HepG2 (cell line): ENCODE data around the gene HSPA1B. TPM values are rescaled to one million over a fixed set of nuclear protein-coding genes. Genes with fewer than 3 reads are reported as not detected.
A peak's percentile ranks its signal among the peaks of the same experiment; 100 is the strongest.

Experiments
- ATAC-seq: fragments of 200-7000 bp; cut with Tn5 transposase; 3 replicates; pipeline ENCODE4 v1.9.1; 2020; ENCODE audit warnings: mild to moderate bottlenecking, moderate library complexity
- BruUV-seq: library from RNA; stranded (reverse); fragments of 400-500 nt; replicated peaks from 2 replicates; lab custom pipeline; 2021; lab: Mats Ljungman, UMichigan
- CTCF ChIA-PET: fragments of 300-600 bp; formaldehyde crosslinking; extraction: SDS; loops from one replicate; lab custom pipeline; 2021; ENCODE audit warnings: low total read pairs, inconsistent platforms, low intra/inter-chr PET ratio; lab: Yijun Ruan, JAX
- POLR2A ChIA-PET: fragments of 350-600 bp; sonication (Branson Sonifier 250); formaldehyde crosslinking; loops from one replicate; lab custom pipeline; 2020; ENCODE audit warnings: antibody characterized with exemption, inconsistent platforms; lab: Yijun Ruan, JAX
- DNase-seq: peaks from one replicate; pipeline ENCODE4 v3.0.0-alpha.2; 2015; ENCODE audit warnings: low spot score
- FAIRE-seq: peaks from 3 replicates; lab custom pipeline; 2011; peaks lifted over from hg19 to GRCh38; lab: Jason Lieb, UNC
- H2AFZ ChIP-seq: one replicate; pipeline ENCODE4 v1.6.1; 2011; ENCODE audit warnings: low read length, inconsistent platforms
- H3K27ac ChIP-seq: fragments of 300-600 bp; 3 replicates; pipeline ENCODE4 v1.8.0; 2011; ENCODE audit warnings: mixed run types, mild to moderate bottlenecking, mixed read lengths, low read length, inconsistent platforms; ENCODE audit not compliant: insufficient read depth; ENCODE audit errors: extremely low read length
- H3K27me3 ChIP-seq, 2 experiments: fragments of 200-600 bp in 1 of 2; 2 replicates in 1 of 2; 3 replicates in 1 of 2; pipeline versions ENCODE4 v1.6.0 to v1.8.0; 2011; ENCODE audit warnings: low read length in 2 of 2, mild to moderate bottlenecking in 2 of 2, moderate library complexity in 2 of 2, inconsistent platforms in 1 of 2; ENCODE audit not compliant: insufficient read depth in 2 of 2, control insufficient read depth in 1 of 2
- H3K36me3 ChIP-seq, 2 experiments: fragments of 200-600 bp in 1 of 2; replicated peaks in 1 of 2; 2 replicates in 1 of 2; 3 replicates in 1 of 2; pipeline versions ENCODE4 v1.5.1 to v1.8.0; 2011; ENCODE audit warnings: low read length in 2 of 2, inconsistent platforms in 1 of 2; ENCODE audit not compliant: insufficient read depth in 2 of 2, control insufficient read depth in 1 of 2
- H3K4me1 ChIP-seq: 2 replicates; pipeline ENCODE4 v1.5.1; 2012; ENCODE audit warnings: low read length, inconsistent platforms; ENCODE audit not compliant: insufficient read depth
- H3K4me2 ChIP-seq: 2 replicates; pipeline ENCODE4 v1.6.0; 2011; ENCODE audit warnings: low read depth, low read length, inconsistent platforms
- H3K4me3 ChIP-seq, 3 experiments: fragments of 200-600 bp in 1 of 3; sonication (generic), shearing (Covaris generic) in 1 of 3; replicated peaks in 1 of 3; 2 replicates each; pipeline ENCODE4 v1.5.1; 2011 to 2016; ENCODE audit warnings: low read length in 3 of 3, inconsistent platforms in 2 of 3, low read depth in 2 of 3, mild to moderate bottlenecking in 2 of 3, control low read depth in 1 of 3, mixed read lengths in 1 of 3; ENCODE audit not compliant: insufficient read depth in 1 of 3
- H3K79me2 ChIP-seq: one replicate; pipeline ENCODE4 v1.6.1; 2011; ENCODE audit warnings: low read length, inconsistent platforms; ENCODE audit not compliant: insufficient read depth
- H3K9ac ChIP-seq: 2 replicates; pipeline ENCODE4 v1.6.0; 2011; ENCODE audit warnings: mild to moderate bottlenecking, low read depth, low read length, inconsistent platforms; ENCODE audit not compliant: insufficient read depth
- H3K9me3 ChIP-seq: 2 replicates; pipeline ENCODE4 v1.5.1; 2012; ENCODE audit warnings: mild to moderate bottlenecking, low read length
- H4K20me1 ChIP-seq: 2 replicates; pipeline ENCODE4 v1.6.0; 2011; ENCODE audit warnings: inconsistent platforms, mild to moderate bottlenecking, low read length, moderate library complexity; ENCODE audit not compliant: insufficient read depth
- ETV6 ChIP-seq: sonication (generic); formaldehyde crosslinking; conservative IDR thresholded peaks from 2 replicates; pipeline ENCODE4 v1.4.0; 2020; ENCODE audit warnings: missing genetic modification reagents
- LCORL ChIP-seq, 2 experiments: fragments of 450-650 bp in 1 of 2; sonication (generic) in 1 of 2; formaldehyde crosslinking in 1 of 2; IDR thresholded peaks; 2 replicates each; pipeline versions ENCODE4 v1.5.0 to v1.6.1; 2017 to 2020; ENCODE audit warnings: antibody characterized with exemption in 1 of 2, missing genetic modification reagents in 1 of 2
- NFE2 ChIP-seq: sonication (generic); formaldehyde crosslinking; IDR thresholded peaks from 2 replicates; pipeline ENCODE4 v1.4.0; 2020; ENCODE audit warnings: missing genetic modification reagents
- PRDM10 ChIP-seq: sonication (generic); formaldehyde crosslinking; IDR thresholded peaks from 2 replicates; pipeline ENCODE4 v1.4.0; 2020; ENCODE audit warnings: low read depth, missing genetic modification reagents
- YEATS2 ChIP-seq: sonication (generic); formaldehyde crosslinking; IDR thresholded peaks from 2 replicates; pipeline ENCODE4 v1.4.0; 2020; ENCODE audit warnings: missing genetic modification reagents, borderline replicate concordance
- YEATS4 ChIP-seq: sonication (generic); formaldehyde crosslinking; IDR thresholded peaks from 2 replicates; pipeline ENCODE4 v1.4.0; 2020; ENCODE audit warnings: missing genetic modification reagents, borderline replicate concordance
- ZBTB42 ChIP-seq: sonication (generic); formaldehyde crosslinking; IDR thresholded peaks from 2 replicates; pipeline ENCODE4 v1.5.0; 2020; ENCODE audit warnings: mild to moderate bottlenecking, missing genetic modification reagents
- ZMAT3 ChIP-seq: sonication (generic); formaldehyde crosslinking; conservative IDR thresholded peaks from 2 replicates; pipeline ENCODE4 v1.7.0; 2021; ENCODE audit warnings: missing genetic modification reagents
- ZNF205 ChIP-seq: IDR thresholded peaks from 2 replicates; pipeline ENCODE4 v1.6.1; 2018; ENCODE audit warnings: missing biosample characterization, missing genetic modification reagents
- ZNF547 ChIP-seq: sonication (generic); formaldehyde crosslinking; IDR thresholded peaks from 2 replicates; pipeline ENCODE4 v1.5.1; 2020; ENCODE audit warnings: mild to moderate bottlenecking, missing genetic modification reagents
- ZNF644 ChIP-seq: IDR thresholded peaks from 2 replicates; pipeline ENCODE4 v1.6.1; 2016; ENCODE audit warnings: low read depth
- ZSCAN29 ChIP-seq: sonication (generic); formaldehyde crosslinking; conservative IDR thresholded peaks from 2 replicates; pipeline ENCODE4 v1.4.0; 2020; ENCODE audit warnings: mild to moderate bottlenecking, missing genetic modification reagents
- WGBS: methylation state at CpG from one replicate; pipeline ENCODE4 v1.1.6; 2017; ENCODE audit warnings: low lambda C conversion rate; 5-methylcytosine and 5-hydroxymethylcytosine counted together
- in situ Hi-C: cut with HindIII; loops from 2 replicates; pipeline ENCODE4 v1.10.0; 2017; ENCODE audit warnings: low pct_unique_long_range_greater_than_20kb; ENCODE audit not compliant: extremely low pct_ligation_motif_present
- intact Hi-C: fragments of 100-400 bp; cut with micrococcal nuclease; formaldehyde crosslinking; loops from one replicate; pipeline ENCODE4 v1.10.0; 2022; ENCODE audit not compliant: unreplicated experiment
- polyA plus RNA-seq, 8 experiments: library from polyadenylated mRNA; depleted of rRNA in 3 of 8; stranded (reverse) in 7 of 8; unstranded in 1 of 8; fragments of >200 nt; fragmentation: Illumina TruSeq in 4 of 8; extraction: Trizol in 4 of 8; gene quantifications; 2 replicates each; pipeline versions ENCODE4 v1.2.1 to v1.2.3, GENCODE V29; 2011 to 2016; ENCODE audit warnings: low read depth in 4 of 8, missing spikeins in 1 of 8, mixed read lengths in 1 of 8; ENCODE audit not compliant: insufficient read depth in 1 of 8
- total RNA-seq, 5 experiments: library from RNA; depleted of rRNA; stranded (reverse); fragments of >200 nt; fragmentation: Illumina TruSeq; extraction: Trizol; gene quantifications; 2 replicates each; pipeline ENCODE4 v1.2.3, GENCODE V29; 2016; ENCODE audit warnings: low read depth in 1 of 5
- TF ChIP-seq, protein P1 (sequence below): sonication (generic); formaldehyde crosslinking; IDR thresholded peaks from 2 replicates; pipeline ENCODE4 v1.9.0; 2022; ENCODE audit warnings: low read depth, missing genetic modification reagents
- TF ChIP-seq, protein P2 (sequence below): sonication (generic); formaldehyde crosslinking; IDR thresholded peaks from 2 replicates; pipeline ENCODE4 v1.4.0; 2020; ENCODE audit warnings: mild to moderate bottlenecking, missing genetic modification reagents, borderline replicate concordance

HSPA1B gene
- total and polyA plus RNA-seq, 2 of the 13 experiments (the other 11 are each of a cell fraction or from before 2014, with no cell fraction given): 26.0 to 186 TPM

- H3K9me3 ChIP-seq: no peaks in the 10 kb centered on the region
- peaks cover 22% of the 10 kb centered on the region for H3K79me2 ChIP-seq
- intact Hi-C loops (loop anchor here (1.0 to 2.0 kb wide), 2 partner anchors 19 to 35 kb away; partner anchors contain the start of genes HSPA1A and HSPA1L), in situ Hi-C loops (no loop called here)
- peak within 1 kb of the TSS; percentile 76 for H3K27ac ChIP-seq
- H3K4me1 ChIP-seq: peaks cover 25% of the 10 kb centered on the region
- ChIA-PET CTCF (interaction anchor here (1.0 to 1.6 kb wide), 3 partner anchors 10 to 34 kb away, joined by 3 to 5 read pairs (median 5); no protein-coding TSS in a partner anchor), POLR2A (interaction anchor here (0.8 to 4.3 kb wide), 33 partner anchors 9 to 254 kb away, joined by 3 to 77 read pairs (median 5); partner anchors contain the start of genes ABHD16A, APOM, CFB and CLIC1)
- peak within 1 kb of the TSS; percentile 95 for H3K4me2 ChIP-seq
- peak; percentile 87 for FAIRE-seq
- WGBS: 6% methylated on average over 7 of the region's 75 CpGs
- H3K9ac ChIP-seq: peak within 1 kb of the TSS; percentile 92
- H3K36me3 ChIP-seq: peaks cover 5 to 27% of the 10 kb centered on the region in 2 experiments
- H4K20me1 ChIP-seq: no peaks in the 10 kb centered on the region
- no peaks in the 10 kb centered on the region; a peak in 1 of 5 replicates for H3K27me3 ChIP-seq
- peak within 1 kb of the TSS; percentile 28 for H2AFZ ChIP-seq
- peak; percentile 90 for DNase-seq
- ATAC-seq: peak; percentile 89
- H3K4me3 ChIP-seq: peak within 1 kb of the TSS; percentile 89 to 98 (median 98)
- no TSS peak for BruUV-seq
- TF ChIP-seq, protein P1, sequence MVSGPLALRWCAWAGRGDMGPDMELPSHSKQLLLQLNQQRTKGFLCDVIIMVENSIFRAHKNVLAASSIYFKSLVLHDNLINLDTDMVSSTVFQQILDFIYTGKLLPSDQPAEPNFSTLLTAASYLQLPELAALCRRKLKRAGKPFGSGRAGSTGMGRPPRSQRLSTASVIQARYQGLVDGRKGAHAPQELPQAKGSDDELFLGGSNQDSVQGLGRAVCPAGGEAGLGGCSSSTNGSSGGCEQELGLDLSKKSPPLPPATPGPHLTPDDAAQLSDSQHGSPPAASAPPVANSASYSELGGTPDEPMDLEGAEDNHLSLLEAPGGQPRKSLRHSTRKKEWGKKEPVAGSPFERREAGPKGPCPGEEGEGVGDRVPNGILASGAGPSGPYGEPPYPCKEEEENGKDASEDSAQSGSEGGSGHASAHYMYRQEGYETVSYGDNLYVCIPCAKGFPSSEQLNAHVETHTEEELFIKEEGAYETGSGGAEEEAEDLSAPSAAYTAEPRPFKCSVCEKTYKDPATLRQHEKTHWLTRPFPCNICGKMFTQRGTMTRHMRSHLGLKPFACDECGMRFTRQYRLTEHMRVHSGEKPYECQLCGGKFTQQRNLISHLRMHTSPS: peak; percentile 79; the same call in 1 of the 2 replicates
- TF ChIP-seq ETV6 (CRISPR knock-in tag) (no peak; the same call in 1 of the 2 replicates), YEATS4 (CRISPR knock-in tag) (peak; percentile 99), ZNF205 (CRISPR knock-in tag) (peak; percentile 17), ZBTB42 (0 out of 2 replicates have a peak, but pooled peaks have one; percentile 9), PRDM10 (CRISPR knock-in tag) (peak; percentile 65; the same call in 1 of the 2 replicates), LCORL (IDR thresholded peaks at IDR 0.05) (no peak), LCORL (CRISPR knock-in tag; IDR thresholded peaks at IDR 0.05) (peak; percentile 93), ZNF547 (CRISPR knock-in tag) (peak; percentile 71; the same call in 1 of the 2 replicates), ZSCAN29 (CRISPR knock-in tag) (peak; percentile 73; the same call in 1 of the 2 replicates), YEATS2 (CRISPR knock-in tag) (peak; percentile 88), ZNF644 (no peak), NFE2 (no peak), ZMAT3 (CRISPR knock-in tag) (0 out of 2 replicates have a peak, but pooled peaks have one; percentile 34)
- TF ChIP-seq, protein P2, sequence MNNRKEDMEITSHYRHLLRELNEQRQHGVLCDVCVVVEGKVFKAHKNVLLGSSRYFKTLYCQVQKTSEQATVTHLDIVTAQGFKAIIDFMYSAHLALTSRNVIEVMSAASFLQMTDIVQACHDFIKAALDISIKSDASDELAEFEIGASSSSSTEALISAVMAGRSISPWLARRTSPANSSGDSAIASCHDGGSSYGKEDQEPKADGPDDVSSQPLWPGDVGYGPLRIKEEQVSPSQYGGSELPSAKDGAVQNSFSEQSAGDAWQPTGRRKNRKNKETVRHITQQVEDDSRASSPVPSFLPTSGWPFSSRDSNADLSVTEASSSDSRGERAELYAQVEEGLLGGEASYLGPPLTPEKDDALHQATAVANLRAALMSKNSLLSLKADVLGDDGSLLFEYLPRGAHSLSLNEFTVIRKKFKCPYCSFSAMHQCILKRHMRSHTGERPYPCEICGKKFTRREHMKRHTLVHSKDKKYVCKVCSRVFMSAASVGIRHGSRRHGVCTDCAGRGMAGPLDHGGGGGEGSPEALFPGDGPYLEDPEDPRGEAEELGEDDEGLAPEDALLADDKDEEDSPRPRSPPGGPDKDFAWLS (CRISPR knock-in tag): peak; percentile 89
These were observed 31.8 kb upstream of the HSPA1B start, which contains the start of gene VARS1 for GRCh38 chr6:31795616-31796298. Gene VARS1, minus strand, starts transcription at chr6:31795752. Its CDS starts 535 bp downstream, at chr6:31795217.
